Measurements from ENCODE around the gene LIF.

The LIF gene

DNA sequence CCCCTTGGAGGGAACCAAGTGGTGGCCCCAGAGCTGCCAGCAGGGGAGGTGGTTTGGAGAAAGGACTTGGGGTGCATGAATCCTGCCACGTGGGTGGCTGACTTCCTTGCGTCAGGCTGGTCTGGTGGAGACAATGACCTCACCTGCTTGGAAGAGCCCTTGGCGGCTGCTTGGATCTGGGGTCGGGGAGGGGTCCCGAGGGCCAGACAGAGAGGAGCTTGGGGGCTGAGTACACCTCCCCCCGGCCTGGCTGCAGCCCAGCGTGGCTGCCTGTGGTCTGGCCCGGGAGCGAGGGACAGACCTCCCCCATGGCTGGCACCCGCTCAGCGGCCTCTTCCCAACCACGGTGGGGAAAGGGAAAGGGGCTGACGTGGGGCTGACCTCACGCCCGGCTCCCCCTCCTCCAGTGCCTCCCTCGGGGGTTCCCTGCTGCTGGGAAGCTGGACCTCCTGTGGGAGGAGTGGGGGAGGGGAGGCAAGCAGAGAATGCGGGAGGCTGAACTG, 13.8 kb downstream of the LIF start:
- TF ChIP-seq, protein P1, sequence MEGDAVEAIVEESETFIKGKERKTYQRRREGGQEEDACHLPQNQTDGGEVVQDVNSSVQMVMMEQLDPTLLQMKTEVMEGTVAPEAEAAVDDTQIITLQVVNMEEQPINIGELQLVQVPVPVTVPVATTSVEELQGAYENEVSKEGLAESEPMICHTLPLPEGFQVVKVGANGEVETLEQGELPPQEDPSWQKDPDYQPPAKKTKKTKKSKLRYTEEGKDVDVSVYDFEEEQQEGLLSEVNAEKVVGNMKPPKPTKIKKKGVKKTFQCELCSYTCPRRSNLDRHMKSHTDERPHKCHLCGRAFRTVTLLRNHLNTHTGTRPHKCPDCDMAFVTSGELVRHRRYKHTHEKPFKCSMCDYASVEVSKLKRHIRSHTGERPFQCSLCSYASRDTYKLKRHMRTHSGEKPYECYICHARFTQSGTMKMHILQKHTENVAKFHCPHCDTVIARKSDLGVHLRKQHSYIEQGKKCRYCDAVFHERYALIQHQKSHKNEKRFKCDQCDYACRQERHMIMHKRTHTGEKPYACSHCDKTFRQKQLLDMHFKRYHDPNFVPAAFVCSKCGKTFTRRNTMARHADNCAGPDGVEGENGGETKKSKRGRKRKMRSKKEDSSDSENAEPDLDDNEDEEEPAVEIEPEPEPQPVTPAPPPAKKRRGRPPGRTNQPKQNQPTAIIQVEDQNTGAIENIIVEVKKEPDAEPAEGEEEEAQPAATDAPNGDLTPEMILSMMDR (IDR thresholded peaks at IDR 0.05; ENCODE audit: low read length, missing control alignments) = no peak
- H3K4me3 ChIP-seq (replicated peaks; ENCODE audit: low read depth, low read length) = no peak overlapping the region
- no peak for DNase-seq (ENCODE audit: low read depth)

DNA sequence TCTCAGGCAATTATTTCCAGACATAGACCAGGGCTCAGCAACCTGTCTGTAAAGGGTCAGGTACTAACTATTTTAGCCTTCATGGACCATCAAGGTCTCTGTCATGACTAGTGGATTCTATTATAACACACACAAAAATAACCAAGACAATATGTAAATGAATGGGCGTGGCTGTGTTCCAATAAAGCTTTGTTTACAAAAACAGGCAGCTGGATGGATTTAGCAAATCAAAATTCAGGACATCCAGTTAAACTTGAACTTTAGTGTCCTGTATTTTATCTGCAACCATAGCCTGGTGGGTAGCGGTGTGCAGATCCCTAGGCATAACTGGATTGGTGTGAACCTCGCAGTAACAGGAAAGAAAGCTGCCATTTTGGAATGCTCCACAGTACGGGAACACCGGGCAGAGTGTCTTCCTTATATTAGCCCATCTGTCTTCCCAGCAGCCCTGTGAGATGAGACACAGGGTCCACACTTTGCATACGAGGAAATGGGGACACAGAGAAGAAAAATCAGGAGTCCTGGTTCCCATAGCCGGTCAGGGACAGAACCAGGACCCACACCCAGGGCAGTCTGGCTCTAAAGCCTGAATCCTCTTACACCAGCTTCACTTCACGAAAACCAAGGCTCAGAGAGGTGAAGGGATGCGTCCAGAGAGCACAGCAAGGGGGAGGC, 15.6 kb downstream of the LIF start:
- DNase-seq (ENCODE audit: low read depth) = no peak
- H3K4me3 ChIP-seq (replicated peaks; ENCODE audit: low read depth, low read length) = no peak overlapping the region
- TF ChIP-seq, protein P1 (IDR thresholded peaks at IDR 0.05; ENCODE audit: low read length, missing control alignments) = no peak

- H3K4me3 ChIP-seq (replicated peaks; ENCODE audit: low read depth, low read length) = no peak overlapping the region
- TF ChIP-seq, protein P1 (IDR thresholded peaks at IDR 0.05; ENCODE audit: low read length, missing control alignments) = no peak
- DNase-seq (ENCODE audit: low read depth) = no peak
Observed at GRCh38 chr22:30230330-30230729, 16.2 kb downstream of the LIF start.

GRCh38 chr22:30228509-30229359, 17.8 kb downstream of the LIF start:
- DNase-seq (ENCODE audit: low read depth) = no peak
- no peak overlapping the region for H3K4me3 ChIP-seq (replicated peaks; ENCODE audit: low read depth, low read length)
- TF ChIP-seq, protein P1 (IDR thresholded peaks at IDR 0.05; ENCODE audit: low read length, missing control alignments) = no peak

DNA sequence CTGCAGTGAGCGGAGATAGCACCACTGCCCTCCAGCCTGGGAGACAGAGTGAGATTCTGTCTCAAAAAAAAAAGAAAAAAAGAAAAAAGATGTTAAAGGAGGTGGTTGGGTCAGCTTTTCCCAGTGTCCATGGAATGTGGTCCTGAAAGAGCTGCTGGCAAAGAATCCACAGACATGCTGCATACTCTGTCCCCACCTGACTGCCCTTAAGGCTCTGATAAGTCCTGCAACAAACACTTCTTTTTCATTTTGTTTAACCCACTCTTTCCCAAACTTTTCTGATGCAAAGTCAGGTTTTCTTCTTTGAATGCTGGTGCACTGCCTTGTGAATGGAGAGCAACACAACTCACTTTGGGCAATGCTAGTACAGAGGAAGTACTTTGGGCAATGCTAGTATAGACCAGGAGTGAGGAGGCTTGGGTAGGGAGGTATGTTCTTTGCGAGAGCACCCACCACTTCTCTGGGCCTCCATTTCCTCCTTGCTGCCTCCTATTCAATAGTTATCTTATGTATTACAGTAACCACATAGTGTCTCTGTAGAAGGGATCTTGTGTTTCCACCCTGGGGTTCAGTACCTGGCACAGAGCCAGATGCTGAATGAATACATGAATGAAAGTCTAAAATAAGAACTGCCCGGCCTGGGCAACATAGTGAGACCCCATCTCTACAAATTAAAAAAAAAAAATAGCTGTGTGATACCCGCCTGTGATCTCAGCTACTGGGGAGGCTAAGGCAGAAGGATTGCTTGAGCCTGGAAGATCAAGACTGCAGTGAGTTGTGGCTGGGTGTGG, 18.9 kb downstream of the LIF start:
- DNase-seq (ENCODE audit: low read depth) = no peak
- H3K4me3 ChIP-seq (replicated peaks; ENCODE audit: low read depth, low read length) = no peak overlapping the region
- TF ChIP-seq, protein P1 (IDR thresholded peaks at IDR 0.05; ENCODE audit: low read length, missing control alignments) = no peak

GRCh38 chr22:30226192-30226832, 20.2 kb downstream of the LIF start:
- no peak for DNase-seq (ENCODE audit: low read depth)
- H3K4me3 ChIP-seq (replicated peaks; ENCODE audit: low read depth, low read length) = no peak overlapping the region
- TF ChIP-seq, protein P1 (IDR thresholded peaks at IDR 0.05; ENCODE audit: low read length, missing control alignments) = no peak

All from fibroblast of pulmonary artery (primary cell).